Liver (tissue), 3 donors: Measurements from ENCODE around the gene HTR3E.

ENCODE experiments used
- ATF3 ChIP-seq: IDR thresholded peaks from 2 replicates; pipeline ENCODE4 v1.6.1; 2016; ENCODE audit warnings: antibody characterized with exemption
- CTCF ChIP-seq: fragments of 150-350 bp; IDR thresholded peaks from 2 replicates; pipeline ENCODE4 v1.5.1; 2017; ENCODE audit warnings: improper control_type of control experiment, low read depth, low read length; ENCODE audit not compliant: missing input control
- FOXA1 ChIP-seq: IDR thresholded peaks from 2 replicates; pipeline ENCODE4 v1.6.1; 2016; ENCODE audit warnings: antibody characterized with exemption
- FOXA2 ChIP-seq: IDR thresholded peaks from 2 replicates; pipeline ENCODE4 v1.6.1; 2016; ENCODE audit warnings: antibody characterized with exemption
- GABPA ChIP-seq, 2 donors: IDR thresholded peaks in 1 of 2; conservative IDR thresholded peaks in 1 of 2; 2 replicates each; pipeline ENCODE4 v1.6.1; 2016; ENCODE audit warnings: antibody characterized with exemption in 2 of 2, mild to moderate bottlenecking in 1 of 2, moderate library complexity in 1 of 2
- JUND ChIP-seq, 2 donors: IDR thresholded peaks; 2 replicates each; pipeline ENCODE4 v1.6.1; 2016; ENCODE audit warnings: antibody characterized with exemption in 2 of 2
- MAX ChIP-seq: IDR thresholded peaks from 2 replicates; pipeline ENCODE4 v1.6.1; 2016; ENCODE audit warnings: antibody characterized with exemption
- SP1 ChIP-seq: IDR thresholded peaks from 2 replicates; pipeline ENCODE4 v1.6.1; 2018; ENCODE audit warnings: antibody characterized with exemption, mild to moderate bottlenecking
- TAF1 ChIP-seq: conservative IDR thresholded peaks from 2 replicates; pipeline ENCODE4 v1.6.1; 2016; ENCODE audit warnings: antibody characterized with exemption, mild to moderate bottlenecking
- TF ChIP-seq, protein P1 (sequence below): IDR thresholded peaks from 2 replicates; pipeline ENCODE4 v1.6.1; 2016; ENCODE audit warnings: antibody characterized with exemption, mild to moderate bottlenecking
- donor health status: healthy.
- donor health status: healthy.

- TF ChIP-seq CTCF (no peak), FOXA1 (no peak), MAX (no peak), ATF3 (no peak), SP1 (no peak), JUND (IDR thresholded peaks at IDR 0.05) (no peak), GABPA (IDR thresholded peaks at IDR 0.05 in 1 of 2, conservative IDR thresholded peaks at IDR 0.05 in 1 of 2) (no peak), FOXA2 (no peak), TAF1 (no peak)
- TF ChIP-seq, protein P1, sequence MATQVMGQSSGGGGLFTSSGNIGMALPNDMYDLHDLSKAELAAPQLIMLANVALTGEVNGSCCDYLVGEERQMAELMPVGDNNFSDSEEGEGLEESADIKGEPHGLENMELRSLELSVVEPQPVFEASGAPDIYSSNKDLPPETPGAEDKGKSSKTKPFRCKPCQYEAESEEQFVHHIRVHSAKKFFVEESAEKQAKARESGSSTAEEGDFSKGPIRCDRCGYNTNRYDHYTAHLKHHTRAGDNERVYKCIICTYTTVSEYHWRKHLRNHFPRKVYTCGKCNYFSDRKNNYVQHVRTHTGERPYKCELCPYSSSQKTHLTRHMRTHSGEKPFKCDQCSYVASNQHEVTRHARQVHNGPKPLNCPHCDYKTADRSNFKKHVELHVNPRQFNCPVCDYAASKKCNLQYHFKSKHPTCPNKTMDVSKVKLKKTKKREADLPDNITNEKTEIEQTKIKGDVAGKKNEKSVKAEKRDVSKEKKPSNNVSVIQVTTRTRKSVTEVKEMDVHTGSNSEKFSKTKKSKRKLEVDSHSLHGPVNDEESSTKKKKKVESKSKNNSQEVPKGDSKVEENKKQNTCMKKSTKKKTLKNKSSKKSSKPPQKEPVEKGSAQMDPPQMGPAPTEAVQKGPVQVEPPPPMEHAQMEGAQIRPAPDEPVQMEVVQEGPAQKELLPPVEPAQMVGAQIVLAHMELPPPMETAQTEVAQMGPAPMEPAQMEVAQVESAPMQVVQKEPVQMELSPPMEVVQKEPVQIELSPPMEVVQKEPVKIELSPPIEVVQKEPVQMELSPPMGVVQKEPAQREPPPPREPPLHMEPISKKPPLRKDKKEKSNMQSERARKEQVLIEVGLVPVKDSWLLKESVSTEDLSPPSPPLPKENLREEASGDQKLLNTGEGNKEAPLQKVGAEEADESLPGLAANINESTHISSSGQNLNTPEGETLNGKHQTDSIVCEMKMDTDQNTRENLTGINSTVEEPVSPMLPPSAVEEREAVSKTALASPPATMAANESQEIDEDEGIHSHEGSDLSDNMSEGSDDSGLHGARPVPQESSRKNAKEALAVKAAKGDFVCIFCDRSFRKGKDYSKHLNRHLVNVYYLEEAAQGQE, result no peak
These were observed 15.6 kb upstream of the HTR3E start for GRCh38 chr3:184081116-184081830.
